K562 (cell line): Measurements from ENCODE around the gene CMTR2. TPM values are rescaled to one million over a fixed set of nuclear protein-coding genes. Genes with fewer than 3 reads are reported as not detected.

Experiments used
- ATF6 ChIP-seq: sonication (generic); formaldehyde crosslinking; IDR thresholded peaks from 2 replicates; pipeline ENCODE4 v1.4.0; 2020; ENCODE audit warnings: mild to moderate bottlenecking, missing genetic modification reagents
- EGR1 ChIP-seq: fragments of 450-650 bp; conservative IDR thresholded peaks from 2 replicates; pipeline ENCODE4 v1.6.1; 2017; ENCODE audit warnings: mild to moderate bottlenecking
- ETV5 ChIP-seq: sonication (generic); formaldehyde crosslinking; IDR thresholded peaks from 2 replicates; pipeline ENCODE4 v1.4.0; 2020; ENCODE audit warnings: low read depth, mild to moderate bottlenecking, missing genetic modification reagents
- HIVEP1 ChIP-seq: fragments of 250-450 bp; sonication (Bioruptor Pico); IDR thresholded peaks from 2 replicates; pipeline ENCODE4 v1.4.0; 2020; ENCODE audit warnings: mild to moderate bottlenecking
- HMGN3 ChIP-seq: IDR thresholded peaks from 2 replicates; pipeline ENCODE4 v1.6.1; 2011; ENCODE audit warnings: borderline replicate concordance, low read depth, mild to moderate bottlenecking, mixed read lengths, low read length; ENCODE audit not compliant: insufficient read length; ENCODE audit errors: extremely low read depth
- RCOR1 ChIP-seq, 2 experiments: IDR thresholded peaks; 2 replicates each; pipeline ENCODE4 v1.6.1; 2012; ENCODE audit warnings: low read depth in 2 of 2, low read length in 2 of 2, borderline replicate concordance in 1 of 2, improper control_type of control experiment in 1 of 2
- SMAD2 ChIP-seq: fragments of 150-350 bp; IDR thresholded peaks from 2 replicates; pipeline ENCODE4 v1.6.1; 2014; ENCODE audit warnings: low read depth, mild to moderate bottlenecking, low read length
- ZNF175 ChIP-seq: fragments of 200-800 bp; sonication (Bioruptor generic); IDR thresholded peaks from 2 replicates; pipeline ENCODE4 v1.6.1; 2016; ENCODE audit warnings: low read depth, mild to moderate bottlenecking, missing genetic modification characterization, missing compliant biosample characterization
- ZNF384 ChIP-seq: IDR thresholded peaks from 2 replicates; pipeline ENCODE4 v1.6.1; 2012; ENCODE audit warnings: low read depth, low read length, improper control_type of control experiment
- polyA plus RNA-seq, 8 experiments: library from polyadenylated mRNA; depleted of rRNA in 4 of 8; stranded (reverse) in 5 of 8; unstranded in 3 of 8; fragments of >200 nt; fragmentation: Nextera tagmentation in 2 of 8; fragmentation: Illumina TruSeq in 1 of 8; extraction: Ambion mirVana in 2 of 8; extraction: Trizol in 1 of 8; gene quantifications; 2 replicates each; pipeline versions ENCODE4 v1.2.1 to v1.2.3, GENCODE V29; 2011 to 2014; ENCODE audit warnings: inconsistent platforms in 1 of 8, missing spikeins in 1 of 8
- total RNA-seq, 7 experiments: library from RNA; depleted of rRNA in 6 of 7; stranded (reverse); fragments of >200 nt in 6 of 7; fragmentation: Illumina TruSeq in 2 of 7; extraction: Trizol in 2 of 7; gene quantifications; 2 replicates each; pipeline versions ENCODE4 v1.2.1 to v1.2.3, GENCODE V29; 2011 to 2021; ENCODE audit warnings: low replicate concordance in 1 of 7
- TF ChIP-seq, protein P1 (sequence below): fragments of 450-650 bp; IDR thresholded peaks from 2 replicates; pipeline ENCODE4 v1.6.1; 2016; ENCODE audit warnings: mild to moderate bottlenecking, moderate library complexity
- TF ChIP-seq, protein P2 (sequence below): fragments of 250-450 bp; sonication (Bioruptor Pico); IDR thresholded peaks from 2 replicates; pipeline ENCODE4 v1.9.0; 2021; ENCODE audit warnings: mild to moderate bottlenecking

CMTR2 gene
- total and polyA plus RNA-seq, 9 of the 15 experiments (the other 6 are each of a cell fraction or from before 2014, with no cell fraction given) = 4.6 to 24.8 (median 12.7) TPM

- TF ChIP-seq, protein P1, sequence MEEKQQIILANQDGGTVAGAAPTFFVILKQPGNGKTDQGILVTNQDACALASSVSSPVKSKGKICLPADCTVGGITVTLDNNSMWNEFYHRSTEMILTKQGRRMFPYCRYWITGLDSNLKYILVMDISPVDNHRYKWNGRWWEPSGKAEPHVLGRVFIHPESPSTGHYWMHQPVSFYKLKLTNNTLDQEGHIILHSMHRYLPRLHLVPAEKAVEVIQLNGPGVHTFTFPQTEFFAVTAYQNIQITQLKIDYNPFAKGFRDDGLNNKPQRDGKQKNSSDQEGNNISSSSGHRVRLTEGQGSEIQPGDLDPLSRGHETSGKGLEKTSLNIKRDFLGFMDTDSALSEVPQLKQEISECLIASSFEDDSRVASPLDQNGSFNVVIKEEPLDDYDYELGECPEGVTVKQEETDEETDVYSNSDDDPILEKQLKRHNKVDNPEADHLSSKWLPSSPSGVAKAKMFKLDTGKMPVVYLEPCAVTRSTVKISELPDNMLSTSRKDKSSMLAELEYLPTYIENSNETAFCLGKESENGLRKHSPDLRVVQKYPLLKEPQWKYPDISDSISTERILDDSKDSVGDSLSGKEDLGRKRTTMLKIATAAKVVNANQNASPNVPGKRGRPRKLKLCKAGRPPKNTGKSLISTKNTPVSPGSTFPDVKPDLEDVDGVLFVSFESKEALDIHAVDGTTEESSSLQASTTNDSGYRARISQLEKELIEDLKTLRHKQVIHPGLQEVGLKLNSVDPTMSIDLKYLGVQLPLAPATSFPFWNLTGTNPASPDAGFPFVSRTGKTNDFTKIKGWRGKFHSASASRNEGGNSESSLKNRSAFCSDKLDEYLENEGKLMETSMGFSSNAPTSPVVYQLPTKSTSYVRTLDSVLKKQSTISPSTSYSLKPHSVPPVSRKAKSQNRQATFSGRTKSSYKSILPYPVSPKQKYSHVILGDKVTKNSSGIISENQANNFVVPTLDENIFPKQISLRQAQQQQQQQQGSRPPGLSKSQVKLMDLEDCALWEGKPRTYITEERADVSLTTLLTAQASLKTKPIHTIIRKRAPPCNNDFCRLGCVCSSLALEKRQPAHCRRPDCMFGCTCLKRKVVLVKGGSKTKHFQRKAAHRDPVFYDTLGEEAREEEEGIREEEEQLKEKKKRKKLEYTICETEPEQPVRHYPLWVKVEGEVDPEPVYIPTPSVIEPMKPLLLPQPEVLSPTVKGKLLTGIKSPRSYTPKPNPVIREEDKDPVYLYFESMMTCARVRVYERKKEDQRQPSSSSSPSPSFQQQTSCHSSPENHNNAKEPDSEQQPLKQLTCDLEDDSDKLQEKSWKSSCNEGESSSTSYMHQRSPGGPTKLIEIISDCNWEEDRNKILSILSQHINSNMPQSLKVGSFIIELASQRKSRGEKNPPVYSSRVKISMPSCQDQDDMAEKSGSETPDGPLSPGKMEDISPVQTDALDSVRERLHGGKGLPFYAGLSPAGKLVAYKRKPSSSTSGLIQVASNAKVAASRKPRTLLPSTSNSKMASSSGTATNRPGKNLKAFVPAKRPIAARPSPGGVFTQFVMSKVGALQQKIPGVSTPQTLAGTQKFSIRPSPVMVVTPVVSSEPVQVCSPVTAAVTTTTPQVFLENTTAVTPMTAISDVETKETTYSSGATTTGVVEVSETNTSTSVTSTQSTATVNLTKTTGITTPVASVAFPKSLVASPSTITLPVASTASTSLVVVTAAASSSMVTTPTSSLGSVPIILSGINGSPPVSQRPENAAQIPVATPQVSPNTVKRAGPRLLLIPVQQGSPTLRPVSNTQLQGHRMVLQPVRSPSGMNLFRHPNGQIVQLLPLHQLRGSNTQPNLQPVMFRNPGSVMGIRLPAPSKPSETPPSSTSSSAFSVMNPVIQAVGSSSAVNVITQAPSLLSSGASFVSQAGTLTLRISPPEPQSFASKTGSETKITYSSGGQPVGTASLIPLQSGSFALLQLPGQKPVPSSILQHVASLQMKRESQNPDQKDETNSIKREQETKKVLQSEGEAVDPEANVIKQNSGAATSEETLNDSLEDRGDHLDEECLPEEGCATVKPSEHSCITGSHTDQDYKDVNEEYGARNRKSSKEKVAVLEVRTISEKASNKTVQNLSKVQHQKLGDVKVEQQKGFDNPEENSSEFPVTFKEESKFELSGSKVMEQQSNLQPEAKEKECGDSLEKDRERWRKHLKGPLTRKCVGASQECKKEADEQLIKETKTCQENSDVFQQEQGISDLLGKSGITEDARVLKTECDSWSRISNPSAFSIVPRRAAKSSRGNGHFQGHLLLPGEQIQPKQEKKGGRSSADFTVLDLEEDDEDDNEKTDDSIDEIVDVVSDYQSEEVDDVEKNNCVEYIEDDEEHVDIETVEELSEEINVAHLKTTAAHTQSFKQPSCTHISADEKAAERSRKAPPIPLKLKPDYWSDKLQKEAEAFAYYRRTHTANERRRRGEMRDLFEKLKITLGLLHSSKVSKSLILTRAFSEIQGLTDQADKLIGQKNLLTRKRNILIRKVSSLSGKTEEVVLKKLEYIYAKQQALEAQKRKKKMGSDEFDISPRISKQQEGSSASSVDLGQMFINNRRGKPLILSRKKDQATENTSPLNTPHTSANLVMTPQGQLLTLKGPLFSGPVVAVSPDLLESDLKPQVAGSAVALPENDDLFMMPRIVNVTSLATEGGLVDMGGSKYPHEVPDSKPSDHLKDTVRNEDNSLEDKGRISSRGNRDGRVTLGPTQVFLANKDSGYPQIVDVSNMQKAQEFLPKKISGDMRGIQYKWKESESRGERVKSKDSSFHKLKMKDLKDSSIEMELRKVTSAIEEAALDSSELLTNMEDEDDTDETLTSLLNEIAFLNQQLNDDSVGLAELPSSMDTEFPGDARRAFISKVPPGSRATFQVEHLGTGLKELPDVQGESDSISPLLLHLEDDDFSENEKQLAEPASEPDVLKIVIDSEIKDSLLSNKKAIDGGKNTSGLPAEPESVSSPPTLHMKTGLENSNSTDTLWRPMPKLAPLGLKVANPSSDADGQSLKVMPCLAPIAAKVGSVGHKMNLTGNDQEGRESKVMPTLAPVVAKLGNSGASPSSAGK = peak; percentile 97
- TF ChIP-seq ZNF384 (no peak), ETV5 (CRISPR knock-in tag) (peak; percentile 83), HIVEP1 (CRISPR knock-in tag) (no peak), EGR1 (peak; percentile 72), ATF6 (CRISPR knock-in tag) (peak; percentile 75), HMGN3 (peak; percentile 56), SMAD2 (no peak), RCOR1 (IDR thresholded peaks at IDR 0.05; ENCODE audit: borderline replicate concordance in 1 of 2, low read depth in 2 of 2, low read length in 2 of 2) (0 out of 4 replicates have a peak, but pooled peaks of 1 of the 2 experiments have one; percentile 7), ZNF175 (CRISPR knock-in tag) (0 out of 2 replicates have a peak, but pooled peaks have one; percentile 43)
- TF ChIP-seq, protein P2, sequence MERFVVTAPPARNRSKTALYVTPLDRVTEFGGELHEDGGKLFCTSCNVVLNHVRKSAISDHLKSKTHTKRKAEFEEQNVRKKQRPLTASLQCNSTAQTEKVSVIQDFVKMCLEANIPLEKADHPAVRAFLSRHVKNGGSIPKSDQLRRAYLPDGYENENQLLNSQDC (CRISPR knock-in tag) = no peak
These were observed at the start of gene CMTR2 (continued) for GRCh38 chr16:71288890-71289731.
